Peyer's patch (tissue), 4 donors: ENCODE results near the gene HAPLN2.

Experiments used
- POLR2A ChIP-seq, 2 donors: fragments of 450-650 bp; IDR thresholded peaks; one replicate each; pipeline ENCODE4 v1.5.1; 2017; ENCODE audit warnings: antibody characterized with exemption in 2 of 2, mild to moderate bottlenecking in 2 of 2, moderate library complexity in 2 of 2
- TF ChIP-seq, protein P1 (sequence below), 6 experiments: fragments of 450-650 bp in 4 of 6; fragments of 200-600 bp in 2 of 6; sonication (generic) in 1 of 6; IDR thresholded peaks; one replicate each; pipeline ENCODE4 v1.5.1; 2017 to 2019; ENCODE audit warnings: antibody characterized with exemption in 6 of 6, mild to moderate bottlenecking in 3 of 6, moderate library complexity in 1 of 6

DNA sequence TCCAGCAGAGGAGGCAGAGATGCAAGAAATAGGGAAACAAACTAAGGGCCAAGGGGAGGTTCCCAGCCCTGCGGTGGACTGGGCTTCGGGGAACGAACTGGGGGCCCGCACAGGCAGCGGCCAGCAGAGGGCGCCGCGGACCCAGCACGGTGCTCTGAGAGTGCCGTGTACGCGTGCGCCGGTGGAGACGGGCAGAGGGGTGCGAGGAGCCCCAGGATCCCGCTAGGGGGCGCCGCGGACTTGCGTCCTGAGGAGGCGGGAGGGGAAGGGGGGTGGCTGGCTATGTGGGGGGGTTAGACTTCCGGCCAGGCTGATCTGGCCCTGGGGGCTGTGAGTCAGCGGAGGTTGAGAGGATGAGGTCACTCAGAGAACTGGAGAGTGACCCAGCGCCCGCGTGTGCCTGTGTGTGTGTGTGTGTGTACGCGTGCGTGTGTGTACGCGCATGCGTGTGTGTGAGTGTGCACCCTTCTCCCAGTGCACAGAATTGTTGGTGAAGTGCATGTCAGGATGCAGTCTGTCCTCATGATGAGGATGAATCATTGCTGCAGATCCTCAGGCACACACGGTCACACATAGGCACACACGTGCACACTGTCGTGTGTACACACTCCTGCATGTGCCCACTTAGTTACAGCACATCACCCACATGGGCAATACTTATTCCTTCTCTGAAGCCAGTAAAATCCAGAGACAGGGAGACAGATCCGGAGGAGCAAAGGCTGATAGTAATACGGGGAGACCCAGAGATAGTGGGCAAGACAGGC, 41.0 kb downstream of the HAPLN2 start:
- TF ChIP-seq, protein P1, sequence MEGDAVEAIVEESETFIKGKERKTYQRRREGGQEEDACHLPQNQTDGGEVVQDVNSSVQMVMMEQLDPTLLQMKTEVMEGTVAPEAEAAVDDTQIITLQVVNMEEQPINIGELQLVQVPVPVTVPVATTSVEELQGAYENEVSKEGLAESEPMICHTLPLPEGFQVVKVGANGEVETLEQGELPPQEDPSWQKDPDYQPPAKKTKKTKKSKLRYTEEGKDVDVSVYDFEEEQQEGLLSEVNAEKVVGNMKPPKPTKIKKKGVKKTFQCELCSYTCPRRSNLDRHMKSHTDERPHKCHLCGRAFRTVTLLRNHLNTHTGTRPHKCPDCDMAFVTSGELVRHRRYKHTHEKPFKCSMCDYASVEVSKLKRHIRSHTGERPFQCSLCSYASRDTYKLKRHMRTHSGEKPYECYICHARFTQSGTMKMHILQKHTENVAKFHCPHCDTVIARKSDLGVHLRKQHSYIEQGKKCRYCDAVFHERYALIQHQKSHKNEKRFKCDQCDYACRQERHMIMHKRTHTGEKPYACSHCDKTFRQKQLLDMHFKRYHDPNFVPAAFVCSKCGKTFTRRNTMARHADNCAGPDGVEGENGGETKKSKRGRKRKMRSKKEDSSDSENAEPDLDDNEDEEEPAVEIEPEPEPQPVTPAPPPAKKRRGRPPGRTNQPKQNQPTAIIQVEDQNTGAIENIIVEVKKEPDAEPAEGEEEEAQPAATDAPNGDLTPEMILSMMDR (IDR thresholded peaks at IDR 0.05) = peak; percentile 92 to 99 (median 99)
- TF ChIP-seq POLR2A (IDR thresholded peaks at IDR 0.05) = peak in 1 of 2 donors; percentile 16
